T47D (cell line): ENCODE results near the gene HIPK2.
A peak's percentile ranks its signal among the peaks of the same experiment; 100 is the strongest.

Source experiments
- DNase-seq, 2 experiments: peaks; one replicate each; pipeline versions ENCODE4 v3.0.0 to v3.0.0-alpha.2; 2011 to 2012; ENCODE audit warnings: low read depth in 1 of 2, low spot score in 1 of 2
- JUND ChIP-seq: IDR thresholded peaks from 2 replicates; pipeline ENCODE4 v1.6.1; 2012; ENCODE audit warnings: low read depth
- in situ Hi-C: cut with HindIII; loops from 2 replicates; pipeline ENCODE4 v1.10.0; 2016; ENCODE audit warnings: low sequenced_read_pairs, low pct_unique_long_range_greater_than_20kb

Gene HIPK2

GRCh38 chr7:139777948-139778841 lies at the start of gene HIPK2:
Gene HIPK2, minus strand, starts transcription at chr7:139777998. Its CDS starts 375 bp downstream, at chr7:139777623.
- in situ Hi-C loops = no loop called here
- DNase-seq = peak; percentile 69 to 72
- no peak for TF ChIP-seq JUND

GRCh38 chr7:139827042-139827441 lies 49.2 kb upstream of the HIPK2 start:
- DNase-seq = peak in 1 of 2 experiments; percentile 36
- in situ Hi-C loops = no loop called here
- TF ChIP-seq JUND = no peak

GRCh38 chr7:139825666-139826290 lies 48.0 kb upstream of the HIPK2 start:
- in situ Hi-C loops = no loop called here
- DNase-seq = no peak
- TF ChIP-seq JUND = no peak

- no peak for DNase-seq
- in situ Hi-C loops = no loop called here
- no peak for TF ChIP-seq JUND
These were observed 46.2 kb upstream of the HIPK2 start for GRCh38 chr7:139823959-139824521.

DNA sequence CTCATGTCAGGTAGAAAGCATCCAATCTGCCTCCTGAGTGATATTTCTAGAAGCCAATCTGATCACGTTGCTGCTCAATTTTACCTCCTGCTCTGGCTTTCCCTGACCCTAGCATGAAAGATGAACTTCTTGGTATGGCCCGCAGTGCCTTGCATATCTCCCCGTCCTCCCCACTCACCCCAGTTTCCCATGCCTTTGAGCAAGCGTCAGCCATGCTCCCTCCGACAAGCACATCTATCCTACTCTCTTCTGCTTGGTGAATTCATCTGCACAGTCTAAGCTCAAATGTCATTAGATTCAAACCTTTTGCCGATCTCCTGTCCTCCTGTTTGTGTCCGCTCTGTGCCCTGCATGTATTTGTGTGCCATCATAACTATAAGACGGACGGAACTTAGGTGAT lies 45.1 kb upstream of the HIPK2 start:
- in situ Hi-C loops = no loop called here
- TF ChIP-seq JUND = no peak
- no peak for DNase-seq

- TF ChIP-seq JUND = no peak
- DNase-seq = no peak
- in situ Hi-C loops = no loop called here
These were observed 43.7 kb upstream of the HIPK2 start for GRCh38 chr7:139821349-139822105.

DNA sequence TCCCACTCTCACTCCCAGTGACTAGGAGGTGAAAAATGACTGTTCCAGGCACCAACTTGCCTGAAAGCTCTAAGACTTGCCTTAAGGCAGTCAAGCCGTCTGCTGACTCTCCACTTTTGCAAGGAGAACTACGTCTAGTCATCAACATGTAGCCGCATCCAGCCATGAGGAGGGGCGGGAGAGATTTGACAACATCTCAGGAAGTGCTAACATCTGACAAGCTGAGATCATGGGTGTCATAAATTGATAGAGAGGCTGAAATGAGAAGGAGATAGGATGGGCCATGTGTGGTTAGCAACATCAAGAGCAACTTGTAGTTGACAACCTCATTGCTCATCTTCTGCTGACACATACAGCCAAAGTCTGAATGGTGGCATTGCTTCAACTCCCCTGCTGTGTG lies 42.3 kb upstream of the HIPK2 start:
- no peak for DNase-seq
- no peak for TF ChIP-seq JUND
- in situ Hi-C loops = no loop called here

DNA sequence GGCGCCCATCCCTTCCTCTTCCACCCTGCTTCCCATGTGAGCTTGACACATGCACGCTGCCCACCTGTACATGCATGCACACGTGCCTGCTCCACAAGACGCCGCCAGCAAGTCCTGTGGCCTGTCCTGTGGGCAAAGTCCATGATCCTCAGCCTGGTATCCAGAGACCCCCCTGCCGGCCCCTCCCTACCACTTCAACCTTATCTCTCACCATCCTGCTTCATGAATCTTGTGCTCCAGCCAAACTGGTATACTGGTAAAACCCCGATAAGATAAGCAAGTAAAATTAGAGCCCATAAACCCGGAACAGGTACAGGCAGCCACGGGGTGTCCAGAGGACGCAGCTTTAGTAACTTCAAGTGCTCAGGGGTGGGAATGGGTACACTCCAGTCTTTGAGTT lies 39.5 kb upstream of the HIPK2 start:
- in situ Hi-C loops = no loop called here
- no peak for DNase-seq
- TF ChIP-seq JUND = no peak

GRCh38 chr7:139813689-139814088 lies 35.9 kb upstream of the HIPK2 start:
- TF ChIP-seq JUND = no peak
- no peak for DNase-seq
- in situ Hi-C loops = no loop called here

GRCh38 chr7:139813151-139813550 lies 35.4 kb upstream of the HIPK2 start:
- in situ Hi-C loops = no loop called here
- TF ChIP-seq JUND = no peak
- DNase-seq = no peak

DNA sequence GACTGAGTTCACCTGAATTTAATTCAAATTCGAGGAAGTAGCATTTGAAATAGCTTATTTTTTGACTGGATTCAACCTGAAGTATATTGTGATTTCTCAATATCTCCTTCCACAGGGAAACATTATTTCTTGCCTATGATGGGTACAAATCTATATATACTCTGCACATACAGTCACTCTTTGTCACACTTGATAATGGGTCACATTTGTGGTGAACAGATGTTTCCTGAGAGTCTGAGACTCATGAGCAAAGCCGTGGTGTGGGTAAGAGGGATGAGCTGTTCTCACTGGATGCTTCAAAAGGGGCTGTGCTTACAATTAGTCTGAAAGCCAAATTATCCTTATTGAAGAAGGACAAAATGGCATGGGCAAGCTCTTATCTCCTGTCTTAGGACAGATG lies 33.3 kb upstream of the HIPK2 start:
- no peak for DNase-seq
- no peak for TF ChIP-seq JUND
- in situ Hi-C loops = no loop called here

GRCh38 chr7:139808846-139809442 lies 31.1 kb upstream of the HIPK2 start:
- no peak for DNase-seq
- in situ Hi-C loops = no loop called here
- no peak for TF ChIP-seq JUND
